ENCODE measurements around the gene MAP3K5. TPM values are rescaled to one million over a fixed set of nuclear protein-coding genes. Genes with fewer than 3 reads are reported as not detected.

MAP3K5 gene
- total and polyA plus RNA-seq, 4 experiments from 2014 or later = 7.3 to 31.7 (median 28.8) TPM

DNA sequence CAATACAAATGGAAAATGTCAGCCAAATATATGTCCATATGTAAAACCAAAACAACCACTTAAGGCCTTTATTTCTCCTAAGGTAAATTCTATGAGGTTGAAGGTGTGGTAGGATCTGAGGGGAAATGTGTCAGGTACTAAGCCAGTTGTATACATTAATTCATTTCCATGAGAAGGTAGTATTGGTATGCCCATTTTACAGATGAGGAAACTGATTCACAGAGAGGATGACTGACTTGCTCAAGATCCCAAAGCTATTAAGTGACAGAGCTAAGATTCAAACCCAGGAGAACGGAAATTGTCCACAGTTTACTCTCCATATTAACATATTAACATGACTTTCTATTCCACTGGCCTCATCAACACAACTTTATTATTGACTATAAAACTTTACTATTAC lies 177.9 kb downstream of the MAP3K5 start:
- Histone ChIP-seq H3K4me3 (ENCODE audit: low read length in 2 of 2) (no peak overlapping the region), H3K4me1 (ENCODE audit: insufficient read depth, low read length) (no peaks in the 10 kb centered on the region), H3K9me3 (ENCODE audit: control insufficient read depth in 1 of 2, low read length in 2 of 2) (no peaks in the 10 kb centered on the region), H3K36me3 (ENCODE audit: insufficient read depth, low read length) (peaks cover 11% of the 10 kb centered on the region), H3K27ac (ENCODE audit: low read depth, low read length) (no peak overlapping the region), H3K27me3 (ENCODE audit: insufficient read depth, low read length) (no peaks in the 10 kb centered on the region)
- Mint-ChIP-seq H3K4me3 (no peak overlapping the region), H3K36me3 (peaks cover 48 to 60% of the 10 kb centered on the region in 2 donors), H3K27me3 (no peaks in the 10 kb centered on the region), H3K9me3 (no peaks in the 10 kb centered on the region), H3K27ac (peak overlapping the region in 2 of 7 donors; percentile 15 to 75), H3K4me1 (peaks cover 4 to 13% (median 4%) of the 10 kb centered on the region in 4 donors)
- DNase-seq = no peak
- CTCF ChIA-PET (ENCODE audit: partially characterized antibody) = interaction anchor here (1.9 to 3.0 kb wide), 2 partner anchors 8 to 178 kb away, joined by 10 read pairs; partner anchors contain the start of gene MAP3K5
- intact Hi-C loops (cut with micrococcal nuclease) = no loop called here
- POLR2A ChIA-PET (ENCODE audit: partially characterized antibody) = no interaction called here

DNA sequence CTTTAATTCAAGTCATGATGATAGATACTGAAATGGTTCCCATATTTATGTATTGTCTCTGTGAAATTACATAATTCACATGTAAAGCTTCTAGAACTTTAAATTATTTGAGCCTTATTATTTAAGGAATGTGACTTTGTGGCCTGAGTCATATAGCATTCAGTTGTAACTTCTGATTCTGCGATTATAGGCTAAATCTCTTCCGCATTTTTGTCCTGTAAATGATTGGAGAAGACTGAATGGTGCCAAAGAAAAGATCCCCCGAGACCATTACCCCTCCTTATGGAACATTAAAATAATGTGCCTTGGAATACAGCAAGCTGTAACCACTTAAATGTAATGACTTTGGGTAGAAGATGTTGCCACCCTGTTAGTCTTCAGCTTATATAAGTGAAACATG lies 178.8 kb downstream of the MAP3K5 start:
- no peak for DNase-seq
- Mint-ChIP-seq H3K4me1 (peaks cover 4 to 18% (median 6%) of the 10 kb centered on the region in 4 donors), H3K36me3 (peaks cover 42 to 55% of the 10 kb centered on the region in 2 donors), H3K4me3 (no peak overlapping the region), H3K9me3 (no peaks in the 10 kb centered on the region), H3K27ac (peak overlapping the region in 1 of 7 donors; percentile 31), H3K27me3 (no peaks in the 10 kb centered on the region)
- no peak overlapping the region for H3K4me3 ChIP-seq (ENCODE audit: low read length in 2 of 2)
- no peaks in the 10 kb centered on the region for H3K27me3 ChIP-seq (ENCODE audit: insufficient read depth, low read length)
- POLR2A ChIA-PET (ENCODE audit: partially characterized antibody) = interaction anchor here (0.9 kb wide), 1 partner anchor 179 kb away, joined by 4 read pairs; the partner anchor contains the start of gene MAP3K5
- H3K9me3 ChIP-seq (ENCODE audit: control insufficient read depth in 1 of 2, low read length in 2 of 2) = no peaks in the 10 kb centered on the region
- CTCF ChIA-PET (ENCODE audit: partially characterized antibody) = interaction anchor here (1.0 to 3.0 kb wide), 3 partner anchors 11 to 179 kb away, joined by 3 to 12 read pairs (median 3); partner anchors contain the start of gene MAP3K5
- no peaks in the 10 kb centered on the region for H3K4me1 ChIP-seq (ENCODE audit: insufficient read depth, low read length)
- intact Hi-C loops (cut with micrococcal nuclease) = no loop called here
- no peak overlapping the region for H3K27ac ChIP-seq (ENCODE audit: low read depth, low read length)
- H3K36me3 ChIP-seq (ENCODE audit: insufficient read depth, low read length) = peaks cover 10% of the 10 kb centered on the region

DNA sequence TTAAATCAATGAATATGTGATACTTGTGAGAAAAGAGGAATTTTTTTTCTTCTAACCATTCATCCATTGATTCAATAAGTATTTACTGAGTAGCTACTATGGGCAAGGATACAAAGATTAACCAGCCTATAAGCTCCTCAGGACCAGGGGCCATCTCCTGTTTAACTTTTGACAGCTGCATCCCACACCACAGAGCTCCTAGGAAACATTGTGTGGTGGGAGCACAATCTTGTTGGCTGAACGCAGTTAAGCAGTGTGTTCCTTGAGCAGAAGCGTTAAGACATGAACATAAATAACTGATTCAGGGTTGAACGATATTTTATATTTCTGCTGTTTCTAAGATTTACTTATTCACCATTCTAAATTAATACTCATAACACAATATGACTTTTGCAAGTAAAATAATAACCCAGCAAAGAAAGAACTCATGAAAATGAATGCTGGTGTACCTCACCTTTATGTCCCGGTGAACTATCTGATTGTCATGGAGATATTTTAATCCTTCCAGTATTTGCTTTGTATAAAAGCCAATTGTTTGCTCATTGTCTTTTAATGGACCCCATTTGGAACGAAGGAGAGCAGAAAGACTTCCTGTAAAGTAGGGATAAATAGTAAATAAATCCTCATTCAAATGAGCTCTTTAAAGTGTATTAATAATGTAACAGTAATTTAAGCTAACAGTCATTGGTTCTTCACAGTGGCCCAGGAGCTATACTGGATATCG lies 179.4 kb downstream of the MAP3K5 start:
- Mint-ChIP-seq H3K4me1 (peaks cover 8 to 24% (median 11%) of the 10 kb centered on the region in 4 donors), H3K27ac (peak overlapping the region in 1 of 7 donors; percentile 29), H3K27me3 (no peaks in the 10 kb centered on the region), H3K9me3 (no peaks in the 10 kb centered on the region), H3K4me3 (no peak overlapping the region), H3K36me3 (peaks cover 46 to 55% of the 10 kb centered on the region in 2 donors)
- H3K4me1 ChIP-seq (ENCODE audit: insufficient read depth, low read length) = no peaks in the 10 kb centered on the region
- H3K27ac ChIP-seq (ENCODE audit: low read depth, low read length) = no peak overlapping the region
- H3K4me3 ChIP-seq (ENCODE audit: low read length in 2 of 2) = no peak overlapping the region
- intact Hi-C loops (cut with micrococcal nuclease) = no loop called here
- CTCF ChIA-PET (ENCODE audit: partially characterized antibody) = interaction anchor here (0.8 to 3.5 kb wide), 6 partner anchors 11 to 180 kb away, joined by 3 to 19 read pairs (median 8); partner anchors contain the start of gene MAP3K5
- POLR2A ChIA-PET (ENCODE audit: partially characterized antibody) = interaction anchor here (0.6 to 1.3 kb wide), 3 partner anchors 59 to 180 kb away, joined by 3 to 4 read pairs (median 4); partner anchors contain the start of gene MAP3K5
- no peaks in the 10 kb centered on the region for H3K9me3 ChIP-seq (ENCODE audit: control insufficient read depth in 1 of 2, low read length in 2 of 2)
- H3K36me3 ChIP-seq (ENCODE audit: insufficient read depth, low read length) = peaks cover 10% of the 10 kb centered on the region
- no peaks in the 10 kb centered on the region for H3K27me3 ChIP-seq (ENCODE audit: insufficient read depth, low read length)
- DNase-seq = no peak

- intact Hi-C loops (cut with micrococcal nuclease) = no loop called here
- Mint-ChIP-seq H3K36me3 (peaks cover 42 to 52% of the 10 kb centered on the region in 2 donors), H3K9me3 (no peaks in the 10 kb centered on the region), H3K27me3 (no peaks in the 10 kb centered on the region), H3K4me3 (no peak overlapping the region), H3K4me1 (peaks cover 8 to 24% (median 12%) of the 10 kb centered on the region in 4 donors), H3K27ac (peak overlapping the region in 2 of 7 donors; percentile 33 to 70)
- CTCF ChIA-PET (ENCODE audit: partially characterized antibody) = interaction anchor here (0.8 to 3.5 kb wide), 4 partner anchors 10 to 181 kb away, joined by 3 to 19 read pairs (median 14); partner anchors contain the start of gene MAP3K5
- POLR2A ChIA-PET (ENCODE audit: partially characterized antibody) = interaction anchor here (1.3 kb wide), 1 partner anchor 181 kb away, joined by 4 read pairs; the partner anchor contains the start of gene MAP3K5
- Histone ChIP-seq H3K4me1 (ENCODE audit: insufficient read depth, low read length) (no peaks in the 10 kb centered on the region), H3K27ac (ENCODE audit: low read depth, low read length) (no peak overlapping the region), H3K36me3 (ENCODE audit: insufficient read depth, low read length) (peaks cover 10% of the 10 kb centered on the region), H3K27me3 (ENCODE audit: insufficient read depth, low read length) (no peaks in the 10 kb centered on the region), H3K4me3 (ENCODE audit: low read length in 2 of 2) (no peak overlapping the region), H3K9me3 (ENCODE audit: control insufficient read depth in 1 of 2, low read length in 2 of 2) (no peaks in the 10 kb centered on the region)
- DNase-seq = no peak
These were observed 180.5 kb downstream of the MAP3K5 start for GRCh38 chr6:136611746-136612145.

GRCh38 chr6:136611133-136611532 lies 181.1 kb downstream of the MAP3K5 start:
- ChIA-PET POLR2A (ENCODE audit: partially characterized antibody) (interaction anchor here (1.3 to 1.4 kb wide), 2 partner anchors 181 kb away, joined by 3 to 4 read pairs; partner anchors contain the start of gene MAP3K5), CTCF (ENCODE audit: partially characterized antibody) (interaction anchor here (2.7 to 3.5 kb wide), 3 partner anchors 9 to 181 kb away, joined by 12 to 19 read pairs (median 15); partner anchors contain the start of gene MAP3K5)
- peaks cover 39 to 51% of the 10 kb centered on the region in 2 donors for H3K36me3 Mint-ChIP-seq

GRCh38 chr6:136609873-136610706 lies 182.2 kb downstream of the MAP3K5 start:
- intact Hi-C loops (cut with micrococcal nuclease) = loop anchor here (10.0 kb wide), 1 partner anchor 315 kb away; the partner anchor contains the start of gene SLC35D3
- no peak overlapping the region for H3K27ac ChIP-seq (ENCODE audit: low read depth, low read length)
- no peak overlapping the region for H3K4me3 ChIP-seq (ENCODE audit: low read length in 2 of 2)
- POLR2A ChIA-PET (ENCODE audit: partially characterized antibody) = interaction anchor here (1.4 kb wide), 1 partner anchor 182 kb away, joined by 3 read pairs; the partner anchor contains the start of gene MAP3K5
- H3K27me3 ChIP-seq (ENCODE audit: insufficient read depth, low read length) = no peaks in the 10 kb centered on the region
- Mint-ChIP-seq H3K4me1 (peaks cover 8 to 24% (median 12%) of the 10 kb centered on the region in 4 donors), H3K4me3 (no peak overlapping the region), H3K27ac (peak overlapping the region; percentile 45 to 88 (median 65)), H3K27me3 (no peaks in the 10 kb centered on the region), H3K9me3 (no peaks in the 10 kb centered on the region), H3K36me3 (peaks cover 45 to 57% of the 10 kb centered on the region in 2 donors)
- no peak for DNase-seq
- CTCF ChIA-PET (ENCODE audit: partially characterized antibody) = interaction anchor here (0.7 to 3.5 kb wide), 6 partner anchors 9 to 235 kb away, joined by 3 to 19 read pairs (median 4); partner anchors contain the start of gene MAP3K5
- H3K4me1 ChIP-seq (ENCODE audit: insufficient read depth, low read length) = no peaks in the 10 kb centered on the region
- no peaks in the 10 kb centered on the region for H3K9me3 ChIP-seq (ENCODE audit: control insufficient read depth in 1 of 2, low read length in 2 of 2)
- peaks cover 12% of the 10 kb centered on the region for H3K36me3 ChIP-seq (ENCODE audit: insufficient read depth, low read length)

More at GRCh38 chr6:136611133-136611532, 181.1 kb downstream of the MAP3K5 start:
- H3K27me3 Mint-ChIP-seq = no peaks in the 10 kb centered on the region
- H3K4me1 ChIP-seq (ENCODE audit: insufficient read depth, low read length) = no peaks in the 10 kb centered on the region
- H3K36me3 ChIP-seq (ENCODE audit: insufficient read depth, low read length) = peaks cover 10% of the 10 kb centered on the region
- no peak overlapping the region for H3K4me3 ChIP-seq (ENCODE audit: low read length in 2 of 2)
- peaks cover 8 to 24% (median 12%) of the 10 kb centered on the region in 4 donors for H3K4me1 Mint-ChIP-seq
- H3K9me3 Mint-ChIP-seq = no peaks in the 10 kb centered on the region
- intact Hi-C loops (cut with micrococcal nuclease) = no loop called here
- H3K27ac Mint-ChIP-seq = peak overlapping the region in 1 of 7 donors; percentile 42
- no peak overlapping the region for H3K27ac ChIP-seq (ENCODE audit: low read depth, low read length)
- DNase-seq = no peak
- H3K27me3 ChIP-seq (ENCODE audit: insufficient read depth, low read length) = no peaks in the 10 kb centered on the region
- no peaks in the 10 kb centered on the region for H3K9me3 ChIP-seq (ENCODE audit: control insufficient read depth in 1 of 2, low read length in 2 of 2)
- H3K4me3 Mint-ChIP-seq = no peak overlapping the region
